ENCODE results near the gene SMIM35.

The SMIM35 gene

GRCh38 chr11:117969160-117969991 lies 117.4 kb downstream of the SMIM35 start:
- no peak for DNase-seq
- TF ChIP-seq POLR2A (IDR thresholded peaks at IDR 0.05; ENCODE audit: low read length) (no peak), GATA1 (IDR thresholded peaks at IDR 0.05; ENCODE audit: low read depth, low read length) (no peak)

GRCh38 chr11:117966908-117967307 lies 119.9 kb downstream of the SMIM35 start:
- no peak for TF ChIP-seq POLR2A (IDR thresholded peaks at IDR 0.05; ENCODE audit: low read length)
- no peak for TF ChIP-seq GATA1 (IDR thresholded peaks at IDR 0.05; ENCODE audit: low read depth, low read length)
- DNase-seq: no peak

GRCh38 chr11:117962826-117963225 lies 123.9 kb downstream of the SMIM35 start:
- DNase-seq: no peak
- no peak for TF ChIP-seq POLR2A (IDR thresholded peaks at IDR 0.05; ENCODE audit: low read length)
- TF ChIP-seq GATA1 (IDR thresholded peaks at IDR 0.05; ENCODE audit: low read depth, low read length): no peak

- TF ChIP-seq POLR2A (IDR thresholded peaks at IDR 0.05; ENCODE audit: low read length) (no peak), GATA1 (IDR thresholded peaks at IDR 0.05; ENCODE audit: low read depth, low read length) (no peak)
- DNase-seq: no peak
These were observed 124.9 kb downstream of the SMIM35 start for GRCh38 chr11:117961896-117962295.

- TF ChIP-seq POLR2A (IDR thresholded peaks at IDR 0.05; ENCODE audit: low read length): no peak
- no peak for TF ChIP-seq GATA1 (IDR thresholded peaks at IDR 0.05; ENCODE audit: low read depth, low read length)
- no peak for DNase-seq
These were observed 126.4 kb downstream of the SMIM35 start for GRCh38 chr11:117960406-117960805.

- no peak for DNase-seq
- TF ChIP-seq GATA1 (IDR thresholded peaks at IDR 0.05; ENCODE audit: low read depth, low read length): no peak
- no peak for TF ChIP-seq POLR2A (IDR thresholded peaks at IDR 0.05; ENCODE audit: low read length)
These were observed 127.2 kb downstream of the SMIM35 start for GRCh38 chr11:117959438-117960149.

GRCh38 chr11:117958949-117959348 lies 127.8 kb downstream of the SMIM35 start:
- TF ChIP-seq POLR2A (IDR thresholded peaks at IDR 0.05; ENCODE audit: low read length) (no peak), GATA1 (IDR thresholded peaks at IDR 0.05; ENCODE audit: low read depth, low read length) (no peak)
- no peak for DNase-seq

Measured in erythroblast (primary cell).